Right atrium auricular region (tissue), 2 donors: ENCODE data around the gene GNG3. TPM values are rescaled to one million over a fixed set of nuclear protein-coding genes. Genes with fewer than 3 reads are reported as not detected.

ENCODE experiments used
- DNase-seq: peaks from one replicate; pipeline ENCODE4 v3.0.0-alpha.2; 2019; ENCODE audit warnings: low spot score
- H3K27ac ChIP-seq, 2 donors: fragments of 200-600 bp; sonication (generic); 1 replicate in 1 of 2; 2 replicates in 1 of 2; pipeline ENCODE4 v1.5.1; 2016 to 2019
- H3K27me3 ChIP-seq, 2 donors: fragments of 200-600 bp; sonication (generic); one replicate each; pipeline versions ENCODE4 v1.5.1 to v1.6.0; 2017 to 2019
- H3K36me3 ChIP-seq: fragments of 200-600 bp; sonication (generic); one replicate; pipeline ENCODE4 v1.5.1; 2016
- H3K4me1 ChIP-seq, 2 donors: fragments of 200-600 bp; sonication (generic); one replicate each; pipeline versions ENCODE4 v1.5.1 to v1.6.0; 2017 to 2019
- H3K4me3 ChIP-seq, 2 donors: fragments of 200-600 bp; sonication (generic); 1 replicate in 1 of 2; 2 replicates in 1 of 2; pipeline ENCODE4 v1.5.1; 2017 to 2019; ENCODE audit warnings: mild to moderate bottlenecking in 1 of 2, moderate library complexity in 1 of 2
- H3K9me3 ChIP-seq, 2 donors: fragments of 200-600 bp; sonication (generic); one replicate each; pipeline ENCODE4 v1.5.1; 2019
- CTCF ChIP-seq, 2 donors: fragments of 200-600 bp; sonication (generic); IDR thresholded peaks; one replicate each; pipeline ENCODE4 v1.5.1; 2019; ENCODE audit warnings: antibody characterized with exemption in 2 of 2
- total RNA-seq, 2 donors: library from RNA; depleted of rRNA; stranded (reverse); fragments of >200 nt; gene quantifications; one replicate each; pipeline ENCODE4 v1.1.0, GENCODE V29; 2016

The GNG3 gene
- total RNA-seq, 2 donors from 2014 or later: not detected

- Histone ChIP-seq H3K27ac (peak overlapping the region; percentile 36 to 77), H3K4me3 (no peak overlapping the region), H3K9me3 (no peaks in the 10 kb centered on the region), H3K36me3 (peaks cover 63% of the 10 kb centered on the region), H3K4me1 (peaks cover 0 to 47% of the 10 kb centered on the region in 2 donors), H3K27me3 (no peaks in the 10 kb centered on the region)
- no peak for DNase-seq
- no peak for TF ChIP-seq CTCF (IDR thresholded peaks at IDR 0.05)
Observed at GRCh38 chr11:62712861-62713260, 5.4 kb downstream of the GNG3 start.

DNA sequence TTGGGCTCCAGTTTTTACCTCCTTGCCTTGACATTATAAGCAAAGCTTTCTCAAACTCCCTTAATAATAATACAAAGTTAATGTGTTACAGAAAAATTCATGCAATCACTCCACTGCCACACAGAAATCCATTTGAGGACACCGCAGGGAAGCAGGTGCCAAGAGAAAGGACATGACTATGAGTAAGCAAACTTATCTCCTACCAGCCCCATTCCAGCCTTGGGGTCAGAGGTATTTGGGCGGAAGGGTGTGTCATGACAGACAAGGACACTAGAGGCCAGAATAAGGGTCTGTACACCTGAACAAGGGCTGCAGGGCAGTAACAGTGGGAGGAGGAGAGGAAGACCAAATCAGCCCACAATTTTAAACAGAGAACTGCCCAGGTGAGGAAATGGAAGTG, 5.9 kb downstream of the GNG3 start:
- no peak overlapping the region for H3K4me3 ChIP-seq
- peaks cover 68% of the 10 kb centered on the region for H3K36me3 ChIP-seq
- H3K27me3 ChIP-seq: no peaks in the 10 kb centered on the region
- peak overlapping the region; percentile 36 to 77 for H3K27ac ChIP-seq
- H3K4me1 ChIP-seq: peaks cover 0 to 43% of the 10 kb centered on the region in 2 donors
- no peak for DNase-seq
- no peak for TF ChIP-seq CTCF (IDR thresholded peaks at IDR 0.05)
- H3K9me3 ChIP-seq: no peaks in the 10 kb centered on the region

GRCh38 chr11:62715150-62716130, 8.0 kb downstream of the GNG3 start:
- Histone ChIP-seq H3K4me3 (no peak overlapping the region), H3K4me1 (peaks cover 0 to 29% of the 10 kb centered on the region in 2 donors), H3K9me3 (no peaks in the 10 kb centered on the region), H3K27ac (no peak overlapping the region), H3K36me3 (peaks cover 89% of the 10 kb centered on the region), H3K27me3 (no peaks in the 10 kb centered on the region)
- no peak for TF ChIP-seq CTCF (IDR thresholded peaks at IDR 0.05)
- no peak for DNase-seq

DNA sequence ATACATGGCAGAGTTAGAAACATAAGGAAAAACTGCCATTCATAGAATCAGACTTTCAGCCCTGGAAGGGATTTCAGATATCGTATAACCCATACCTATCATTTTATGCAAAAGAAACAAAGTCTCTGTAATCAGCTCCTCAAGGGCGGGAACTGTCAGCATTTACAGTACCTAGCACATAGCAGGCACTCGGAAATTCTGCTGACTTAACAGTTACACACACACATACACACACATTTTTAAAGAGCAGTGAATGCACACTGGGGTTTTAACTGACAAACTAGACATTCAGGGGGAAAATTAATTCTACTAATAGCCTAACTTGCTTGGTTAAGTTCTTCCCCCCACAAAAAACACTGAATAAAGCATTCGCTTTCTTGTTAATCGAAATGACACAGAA, 8.7 kb downstream of the GNG3 start:
- H3K27me3 ChIP-seq: no peaks in the 10 kb centered on the region
- H3K4me1 ChIP-seq: peaks cover 0 to 27% of the 10 kb centered on the region in 2 donors
- H3K36me3 ChIP-seq: peaks cover 90% of the 10 kb centered on the region
- no peaks in the 10 kb centered on the region for H3K9me3 ChIP-seq
- H3K4me3 ChIP-seq: no peak overlapping the region
- no peak overlapping the region for H3K27ac ChIP-seq
- no peak for TF ChIP-seq CTCF (IDR thresholded peaks at IDR 0.05)
- DNase-seq: no peak

- no peak for TF ChIP-seq CTCF (IDR thresholded peaks at IDR 0.05)
- Histone ChIP-seq H3K27ac (no peak overlapping the region), H3K27me3 (no peaks in the 10 kb centered on the region), H3K36me3 (peaks cover 90% of the 10 kb centered on the region), H3K4me3 (no peak overlapping the region), H3K4me1 (peaks cover 0 to 27% of the 10 kb centered on the region in 2 donors), H3K9me3 (no peaks in the 10 kb centered on the region)
- no peak for DNase-seq
Observed at GRCh38 chr11:62716816-62717215, 9.3 kb downstream of the GNG3 start.
